ENCODE data around the gene GPX3. TPM values are rescaled to one million over a fixed set of nuclear protein-coding genes. Genes with fewer than 3 reads are reported as not detected.

Gene GPX3
- total RNA-seq, 1 experiment from 2014 or later = 20.4 TPM

GRCh38 chr5:151017897-151018296 is 2.5 kb upstream of the GPX3 start:
- TF ChIP-seq CTCF (conservative IDR thresholded peaks at IDR 0.05) = no peak
- Histone ChIP-seq H3K9ac (ENCODE audit: extremely low read depth, insufficient read length, low read length) (no peak overlapping the region), H3K27ac (ENCODE audit: insufficient read length, low read depth, low read length) (no peak overlapping the region), H3T11ph (ENCODE audit: low read length) (no peak overlapping the region), H3K23me2 (ENCODE audit: insufficient read length, low read depth, low read length, poor library complexity, severe bottlenecking) (no peaks in the 10 kb centered on the region), H3K18ac (ENCODE audit: insufficient read length, low read depth, low read length) (no peak overlapping the region), H3K23ac (ENCODE audit: insufficient read length, low read depth, low read length) (no peak overlapping the region), H3K14ac (ENCODE audit: insufficient read depth, low read length) (no peak overlapping the region), H4K5ac (ENCODE audit: insufficient read length, low read depth, low read length) (no peak overlapping the region), H3K9me3 (ENCODE audit: control insufficient read depth, low read depth, low read length) (no peaks in the 10 kb centered on the region), H2AK5ac (ENCODE audit: insufficient read length, low read length) (no peak overlapping the region), H4K20me1 (ENCODE audit: control insufficient read depth, insufficient read depth, insufficient read length) (no peaks in the 10 kb centered on the region), H2BK20ac (ENCODE audit: low read depth, low read length, poor library complexity, severe bottlenecking) (no peak overlapping the region), H3K56ac (ENCODE audit: insufficient read length, low read depth, low read length) (no peak overlapping the region), H3K4ac (ENCODE audit: low read depth, low read length) (no peak overlapping the region), H3K79me1 (ENCODE audit: insufficient read depth, low read depth, low read length, poor library complexity, severe bottlenecking) (no peaks in the 10 kb centered on the region), H3K27me3 (ENCODE audit: insufficient read depth, low read length) (no peaks in the 10 kb centered on the region; the same call in 1 of the 2 replicates), H2BK12ac (ENCODE audit: insufficient read length, low read depth, low read length) (no peak overlapping the region), H3K4me2 (ENCODE audit: insufficient read depth, insufficient read length, low read length) (no peak overlapping the region), H4K91ac (ENCODE audit: insufficient read length, low read depth, low read length) (no peak overlapping the region), H3K4me1 (ENCODE audit: insufficient read depth, low read length) (no peaks in the 10 kb centered on the region), H2BK5ac (ENCODE audit: insufficient read length, low read length) (no peak overlapping the region), H2BK120ac (ENCODE audit: low read depth, low read length, poor library complexity, severe bottlenecking) (no peak overlapping the region), H2AFZ (ENCODE audit: low read length) (no peak overlapping the region), H3K79me2 (ENCODE audit: insufficient read depth, low read length) (no peaks in the 10 kb centered on the region), H2BK15ac (ENCODE audit: low read depth, low read length) (no peak overlapping the region), H4K8ac (replicated peaks; ENCODE audit: insufficient read length, low read depth, low read length) (no peak overlapping the region)
- Mint-ChIP-seq H3K4me3 (no peak overlapping the region), H3K9me3 (no peaks in the 10 kb centered on the region), H3K4me1 (peaks cover 5 to 7% of the 10 kb centered on the region in 2 experiments; a peak in 3 of 4 replicates), H3K36me3 (ENCODE audit: insufficient read depth in 1 of 3, low read depth in 3 of 3) (no peaks in the 10 kb centered on the region), H3K27me3 (ENCODE audit: low read depth) (peaks cover 59% of the 10 kb centered on the region), H3K27ac (no peak overlapping the region)
- WGBS (ENCODE audit: extremely low coverage, insufficient read length, low lambda C conversion rate) = no CpG with 5 or more reads among the region's 2 CpGs
- no peak for DNase-seq

Measured in H9 (cell line).